RKO (cell line): ENCODE data around the gene RAB3C.

Experiments used
- DNase-seq: peaks from one replicate; pipeline ENCODE4 v3.0.0-alpha.2; 2016; ENCODE audit warnings: low spot score

RAB3C gene

DNA sequence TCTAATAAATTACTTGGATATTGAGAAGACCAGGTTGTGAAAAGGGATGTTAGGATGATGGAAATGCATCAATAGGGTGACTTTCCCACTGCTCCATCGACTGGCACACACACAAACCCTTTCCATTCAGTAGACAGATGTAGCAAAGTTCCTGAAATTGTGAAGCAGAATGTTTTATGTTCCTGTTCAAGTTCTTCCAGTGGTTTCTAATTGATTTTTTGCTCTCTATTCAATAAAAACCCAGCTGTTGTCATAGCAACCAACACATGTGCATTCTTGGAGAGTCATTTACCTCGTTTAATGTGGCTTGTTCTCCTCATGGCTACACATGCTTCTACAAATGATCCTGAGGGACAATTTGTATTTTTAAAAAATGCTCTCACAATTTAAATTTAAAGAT is 244.6 kb downstream of the RAB3C start:
- DNase-seq: no peak

- no peak for DNase-seq
Observed at GRCh38 chr5:58828258-58828657, 245.4 kb downstream of the RAB3C start.

- DNase-seq: no peak
Observed at GRCh38 chr5:58834242-58835225, 251.7 kb downstream of the RAB3C start.

DNA sequence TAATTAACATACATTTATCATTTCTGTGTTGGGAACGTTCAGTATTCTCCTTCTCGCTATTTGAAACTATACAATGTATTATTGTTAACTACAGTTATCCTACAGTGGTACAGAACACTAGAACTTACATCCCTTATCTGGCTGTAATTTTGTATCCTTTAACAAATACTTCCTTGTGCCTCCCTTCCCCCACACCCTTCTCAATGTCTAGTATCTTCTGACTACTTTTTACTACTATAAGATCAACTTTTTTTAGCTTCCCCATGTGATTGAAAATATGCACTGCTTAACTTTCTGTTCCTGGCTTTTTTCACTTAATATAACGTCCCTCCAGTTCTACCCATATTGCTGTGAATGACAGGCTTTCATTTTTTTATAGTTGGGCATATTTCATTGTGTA is 253.5 kb downstream of the RAB3C start:
- DNase-seq: no peak

DNA sequence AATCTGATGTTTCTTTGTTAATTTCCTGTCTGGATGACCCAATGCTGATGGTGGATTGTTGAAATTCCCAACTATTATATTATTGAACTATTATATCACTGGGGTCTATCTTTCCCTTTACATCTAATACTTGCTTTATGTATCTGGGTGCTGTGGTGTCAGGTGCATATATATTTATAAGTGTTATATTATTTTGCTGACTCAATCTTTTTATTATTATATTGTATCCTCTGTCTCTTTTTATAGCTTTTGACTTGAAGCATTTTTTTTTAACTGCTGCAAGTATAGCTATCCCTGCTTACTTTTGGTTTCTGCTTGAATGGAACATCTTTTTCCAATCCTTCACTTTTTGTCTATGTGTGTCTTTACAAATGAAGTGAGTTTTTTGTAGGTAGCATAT is 255.9 kb downstream of the RAB3C start:
- DNase-seq: no peak

- DNase-seq: no peak
Observed at GRCh38 chr5:58842852-58843251, 260.0 kb downstream of the RAB3C start.

DNA sequence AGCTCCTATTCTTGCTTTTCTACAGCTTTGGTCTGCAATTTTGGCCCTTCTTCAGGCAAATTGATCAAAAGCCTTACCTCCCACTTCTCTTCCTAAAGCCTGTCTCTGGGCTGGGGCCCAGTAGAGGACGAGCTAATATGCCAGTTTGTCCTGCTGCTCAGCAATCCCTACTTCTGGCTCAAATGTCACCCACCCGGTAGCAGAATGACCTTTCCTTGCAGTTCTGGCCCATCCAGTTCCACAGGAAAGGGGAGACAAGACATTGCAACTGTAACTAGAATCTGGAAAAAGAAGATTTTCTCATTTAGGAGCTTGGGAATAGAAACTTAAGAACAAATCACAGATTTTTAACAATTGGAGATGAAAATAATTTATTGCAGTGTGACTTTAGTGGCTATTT is 261.5 kb downstream of the RAB3C start:
- no peak for DNase-seq

DNA sequence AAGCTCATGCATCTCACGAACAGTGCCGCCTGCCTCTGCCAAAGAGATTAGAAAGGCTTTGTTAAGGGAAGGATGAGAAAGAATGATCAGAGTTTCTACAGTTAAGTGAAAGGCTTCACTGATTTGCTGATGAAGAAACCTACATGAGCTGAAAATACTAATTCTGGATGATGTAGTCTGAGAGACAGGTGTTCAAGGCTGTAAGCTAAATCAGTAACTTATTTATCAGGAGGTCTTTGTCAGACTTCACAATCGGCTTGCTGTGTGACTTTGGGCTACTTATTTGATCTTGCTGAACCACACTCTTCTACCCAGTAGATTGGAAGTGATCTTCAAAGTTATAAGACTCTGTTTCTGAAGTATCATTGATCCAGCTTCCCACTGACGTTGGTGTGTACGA is 264.2 kb downstream of the RAB3C start:
- no peak for DNase-seq

DNA sequence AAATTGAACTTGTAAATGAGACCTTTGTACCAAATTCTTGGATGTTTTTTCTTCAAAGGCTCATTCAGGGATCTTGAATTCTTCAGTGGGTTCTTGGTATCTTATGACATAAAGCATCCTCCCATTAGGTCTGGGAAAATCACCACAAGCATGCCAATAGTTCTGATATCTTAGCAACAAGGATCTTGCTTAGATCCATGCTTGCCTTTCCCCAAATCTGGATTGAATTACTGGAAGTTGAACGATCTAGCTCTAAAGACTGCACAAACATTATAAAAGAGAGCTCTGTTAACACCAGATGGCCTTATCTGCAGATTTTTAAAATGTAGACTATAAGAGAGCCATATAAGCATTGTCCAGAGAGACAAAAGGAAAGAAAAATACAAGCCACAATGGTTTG is 266.3 kb downstream of the RAB3C start:
- no peak for DNase-seq

- DNase-seq: peak; percentile 58
Observed at GRCh38 chr5:58849921-58850667, 267.2 kb downstream of the RAB3C start.

DNA sequence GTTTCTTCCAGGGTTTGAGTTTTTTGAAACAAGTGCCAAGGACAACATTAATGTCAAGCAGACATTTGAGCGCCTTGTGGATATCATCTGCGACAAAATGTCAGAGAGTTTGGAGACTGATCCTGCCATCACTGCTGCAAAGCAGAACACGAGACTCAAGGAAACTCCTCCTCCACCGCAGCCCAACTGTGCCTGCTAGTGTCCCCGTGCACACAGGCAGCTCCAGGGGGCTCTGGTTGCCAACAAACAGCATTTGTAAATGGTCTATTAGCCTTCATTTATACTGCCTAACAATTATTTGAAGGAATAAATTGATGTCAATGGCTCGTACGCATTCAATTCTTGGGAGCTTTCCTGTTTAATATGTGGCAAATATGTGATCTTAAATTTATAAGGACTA is 268.3 kb downstream of the RAB3C start:
- DNase-seq: no peak

DNA sequence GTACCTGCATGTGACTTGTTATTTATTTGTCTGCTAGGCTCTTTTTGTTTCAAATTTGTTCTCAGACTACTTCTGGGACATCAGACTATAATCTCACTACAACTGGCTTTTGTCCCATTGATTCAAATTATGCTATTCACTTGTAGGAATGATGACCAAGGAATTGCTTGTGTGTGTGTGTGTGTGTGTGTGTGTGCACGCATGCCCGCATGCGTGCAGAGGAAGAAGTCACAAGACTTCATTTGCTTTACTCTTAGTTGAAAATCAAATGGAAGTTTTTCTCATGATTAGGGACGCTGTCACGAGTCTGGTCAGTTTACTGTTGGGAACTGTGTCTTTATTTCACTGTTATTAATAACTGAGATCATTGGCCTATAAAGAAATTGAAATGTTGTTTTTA is 268.7 kb downstream of the RAB3C start:
- no peak for DNase-seq

- DNase-seq: no peak
Observed at GRCh38 chr5:58852566-58852965, 269.7 kb downstream of the RAB3C start.

DNA sequence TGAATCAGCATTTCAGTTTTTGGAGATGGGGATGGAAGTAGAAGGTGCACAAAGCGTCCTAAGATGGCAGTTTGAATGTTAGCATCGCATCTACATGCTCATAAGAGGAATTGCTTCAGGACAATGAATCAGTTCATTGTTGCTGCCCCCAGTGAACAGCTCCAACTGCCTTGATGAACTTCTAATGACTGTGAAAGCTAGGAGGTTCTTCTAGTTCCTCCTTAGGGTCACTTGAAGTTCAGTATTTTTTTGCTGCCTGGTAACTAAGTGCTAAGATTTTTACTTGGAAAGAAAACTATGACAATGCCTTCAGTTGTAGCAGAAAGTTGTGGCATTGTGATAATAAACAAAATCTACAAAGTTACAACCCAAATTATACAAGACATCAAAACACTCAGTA is 271.6 kb downstream of the RAB3C start:
- no peak for DNase-seq

DNA sequence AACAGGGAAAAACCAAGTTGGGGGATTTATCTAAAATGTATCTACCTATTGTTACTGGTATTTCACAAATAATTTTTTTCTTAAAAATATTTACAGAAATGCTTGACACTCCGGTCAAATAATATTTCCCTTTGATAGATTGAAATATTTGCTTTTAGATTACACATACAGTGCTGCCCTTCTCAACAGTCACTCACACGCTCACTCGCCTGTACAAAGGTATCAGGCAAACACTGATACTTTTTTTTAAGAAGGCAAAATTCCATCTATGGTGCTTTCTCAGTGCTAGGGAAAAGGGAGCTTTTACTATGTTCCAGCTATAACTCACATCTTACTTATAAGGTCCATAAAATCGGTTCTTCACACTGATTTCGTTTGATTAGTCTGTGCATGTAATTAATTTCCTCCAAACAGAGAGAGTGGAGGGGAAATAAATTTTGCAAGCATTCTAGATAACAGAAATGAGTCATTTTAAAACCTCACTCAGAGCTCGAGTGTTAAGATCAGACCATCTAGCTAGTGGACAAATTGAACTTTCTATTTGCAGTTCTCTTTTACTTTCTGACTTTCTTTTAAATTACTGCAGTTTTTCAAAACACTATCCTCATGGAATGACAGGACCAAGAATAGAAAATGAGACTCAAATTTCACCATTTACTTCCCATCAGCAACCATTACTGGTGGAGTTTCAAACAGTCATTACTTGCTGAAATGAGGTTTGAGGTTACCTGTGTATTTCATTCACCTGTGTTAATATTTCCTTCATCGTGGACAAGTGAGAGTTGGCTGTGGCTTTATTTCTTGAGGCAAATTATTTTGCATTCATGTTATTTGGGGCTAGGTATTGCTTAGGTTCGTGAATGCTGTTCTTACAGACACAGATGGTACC is 273.2 kb downstream of the RAB3C start:
- no peak for DNase-seq

GRCh38 chr5:58857609-58858008 is 274.7 kb downstream of the RAB3C start:
- no peak for DNase-seq

DNA sequence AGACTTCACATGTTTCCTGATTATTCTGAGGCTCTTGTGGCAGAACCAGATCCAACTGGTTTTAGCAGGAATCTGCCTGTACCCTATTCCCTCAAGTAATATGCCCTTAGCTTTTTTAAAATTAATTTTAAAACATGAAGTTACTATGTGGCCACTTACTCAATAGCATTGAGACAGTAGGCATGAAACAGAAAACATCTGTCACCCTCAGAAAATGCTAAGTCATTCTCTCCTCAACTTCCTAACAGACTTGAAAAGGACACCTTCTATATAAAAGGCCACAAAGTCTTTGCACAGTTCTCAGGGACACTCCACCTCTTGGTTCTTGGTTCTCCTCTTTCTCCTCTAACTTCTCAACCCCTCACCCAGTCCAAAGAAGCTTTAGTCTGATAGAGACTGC is 277.8 kb downstream of the RAB3C start:
- no peak for DNase-seq

GRCh38 chr5:58868931-58869330 is 286.1 kb downstream of the RAB3C start:
- no peak for DNase-seq

- peak; percentile 47 for DNase-seq
Observed at GRCh38 chr5:58871648-58872242, 288.9 kb downstream of the RAB3C start.

- DNase-seq: no peak
Observed at GRCh38 chr5:58872670-58873273, 289.9 kb downstream of the RAB3C start.

DNA sequence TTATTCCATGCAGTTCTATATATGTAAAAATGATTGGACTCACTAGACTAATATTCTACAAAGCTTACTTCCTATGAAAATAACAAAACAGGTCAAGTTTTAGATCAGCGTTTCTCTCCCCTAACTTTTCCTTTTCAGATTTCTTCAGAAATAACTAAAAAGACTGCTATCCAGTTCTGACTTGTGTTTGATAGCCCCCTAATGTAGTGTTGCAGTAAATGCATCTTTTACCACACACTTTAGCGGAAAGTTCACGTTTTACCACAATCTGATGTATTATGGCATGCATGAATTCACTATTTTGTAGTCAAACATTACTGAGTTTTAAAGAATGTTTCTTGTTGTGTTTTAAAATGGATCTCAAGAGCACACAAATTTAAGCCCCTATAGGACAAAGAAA is 292.7 kb downstream of the RAB3C start:
- DNase-seq: no peak
